GM12878 (cell line): ENCODE data around the gene P4HA2. TPM values are rescaled to one million over a fixed set of nuclear protein-coding genes. Genes with fewer than 3 reads are reported as not detected.

Experiments
- ATAC-seq: fragments of 200-7000 bp; cut with Tn5 transposase; 3 replicates; pipeline ENCODE4 v1.9.1; 2020; ENCODE audit warnings: mild to moderate bottlenecking, moderate library complexity
- BruUV-seq: library from RNA; stranded (reverse); fragments of 400-500 nt; replicated peaks from 2 replicates; lab custom pipeline; 2021; lab: Mats Ljungman, UMichigan
- CTCF ChIA-PET: fragments of 300-600 bp; sonication (Branson Sonifier 250); formaldehyde crosslinking; extraction: SDS; loops from one replicate; lab custom pipeline; 2021; ENCODE audit warnings: inconsistent platforms; lab: Yijun Ruan, JAX
- POLR2A ChIA-PET: fragments of 350-600 bp; formaldehyde crosslinking; extraction: SDS; loops from one replicate; lab custom pipeline; 2021; ENCODE audit warnings: inconsistent platforms; lab: Charles Lee
- RAD21 ChIA-PET: fragments of 300-600 bp; sonication (Branson Sonifier 250); formaldehyde crosslinking; loops from one replicate; lab custom pipeline; 2023; ENCODE audit warnings: antibody characterized with exemption; ENCODE audit not compliant: unreplicated experiment; lab: Charles Lee
- SMC1A ChIA-PET: fragments of 300-600 bp; sonication (Branson Sonifier 250); formaldehyde crosslinking; loops from one replicate; lab custom pipeline; 2023; ENCODE audit not compliant: unreplicated experiment, uncharacterized antibody; lab: Charles Lee
- DNase-seq: peaks from one replicate; pipeline ENCODE4 v3.0.0-alpha.2; 2011; ENCODE audit warnings: low read depth, low spot score
- FAIRE-seq: peaks from 3 replicates; lab custom pipeline; 2011; peaks lifted over from hg19 to GRCh38; lab: Jason Lieb, UNC
- H2AFZ ChIP-seq: 2 replicates; pipeline ENCODE4 v1.6.0; 2011; ENCODE audit warnings: low read depth, low read length, control low read depth; ENCODE audit not compliant: control insufficient read depth
- H3K27ac ChIP-seq: 2 replicates; pipeline ENCODE4 v1.5.1; 2011; ENCODE audit warnings: control low read depth; ENCODE audit not compliant: control insufficient read depth, insufficient read depth
- H3K27me3 ChIP-seq, 2 experiments: replicated peaks in 1 of 2; 2 replicates each; pipeline versions ENCODE4 v1.6.0 to v1.6.1; 2011; ENCODE audit warnings: low read length in 1 of 2; ENCODE audit not compliant: control insufficient read depth in 2 of 2, insufficient read depth in 2 of 2
- H3K36me3 ChIP-seq, 2 experiments: 2 replicates each; pipeline ENCODE4 v1.5.1; 2011; ENCODE audit warnings: low read length in 1 of 2; ENCODE audit not compliant: control insufficient read depth in 2 of 2, insufficient read depth in 2 of 2
- H3K4me1 ChIP-seq: 2 replicates; pipeline ENCODE4 v1.6.1; 2011; ENCODE audit warnings: mild to moderate bottlenecking, low read length, moderate library complexity, mixed read lengths; ENCODE audit not compliant: control insufficient read depth, insufficient read depth
- H3K4me2 ChIP-seq: 2 replicates; pipeline ENCODE4 v1.6.0; 2011; ENCODE audit warnings: control low read depth; ENCODE audit not compliant: control insufficient read depth, insufficient read depth
- H3K4me3 ChIP-seq: fragments of 200-600 bp; sonication (generic); 2 replicates; pipeline ENCODE4 v1.5.1; 2016
- H3K79me2 ChIP-seq: 2 replicates; pipeline ENCODE4 v1.6.0; 2011; ENCODE audit warnings: low read length; ENCODE audit not compliant: control insufficient read depth, insufficient read depth
- H3K9ac ChIP-seq: 2 replicates; pipeline ENCODE4 v1.8.0; 2011; ENCODE audit warnings: low read length, control low read depth, mixed read lengths; ENCODE audit not compliant: control insufficient read depth, insufficient read depth
- H3K9me3 ChIP-seq: replicated peaks from 3 replicates; pipeline ENCODE4 v1.5.1; 2011; ENCODE audit warnings: mild to moderate bottlenecking, low read length; ENCODE audit not compliant: control insufficient read depth, insufficient read depth
- H4K20me1 ChIP-seq: 2 replicates; pipeline ENCODE4 v1.6.0; 2011; ENCODE audit not compliant: control insufficient read depth, insufficient read depth
- EED ChIP-seq: sonication (generic); IDR thresholded peaks from 2 replicates; pipeline ENCODE4 v1.6.1; 2016; ENCODE audit warnings: antibody characterized with exemption, low read depth
- FOXM1 ChIP-seq: IDR thresholded peaks from 2 replicates; pipeline ENCODE4 v1.6.1; 2012; ENCODE audit warnings: low read depth, mild to moderate bottlenecking, inconsistent platforms, low read length, moderate library complexity
- NRF1 ChIP-seq: conservative IDR thresholded peaks from 2 replicates; pipeline ENCODE4 v1.6.1; 2011; ENCODE audit warnings: mild to moderate bottlenecking, low read depth, low read length, improper control_type of control experiment
- POLR2A ChIP-seq: IDR thresholded peaks from 2 replicates; pipeline ENCODE4 v1.6.1; 2011; ENCODE audit warnings: low read depth, mild to moderate bottlenecking, low read length
- WGBS: methylation state at CpG from one replicate; pipeline ENCODE4 v1.1.6; 2016; ENCODE audit warnings: low lambda C conversion rate; ENCODE audit not compliant: insufficient replicate concordance, insufficient coverage; ENCODE audit errors: missing lambda C conversion rate; 5-methylcytosine and 5-hydroxymethylcytosine counted together
- in situ Hi-C: fragments of 300-500 bp; cut with MboI; formaldehyde crosslinking; loops from 9 replicates; pipeline ENCODE4 v1.14.3; 2018; ENCODE audit warnings: mixed read lengths
- intact Hi-C: fragments of 100-400 bp; cut with micrococcal nuclease; formaldehyde crosslinking; loops from one replicate; pipeline ENCODE4 v1.14.2; 2022; ENCODE audit not compliant: unreplicated experiment
- polyA plus RNA-seq, 11 experiments: library from polyadenylated mRNA; depleted of rRNA in 4 of 11; unstranded in 6 of 11; stranded (reverse) in 5 of 11; fragments of >200 nt; fragmentation: Nextera tagmentation in 4 of 11; fragmentation: Illumina TruSeq in 1 of 11; extraction: Ambion mirVana in 4 of 11; extraction: Trizol in 1 of 11; gene quantifications; 1 replicate in 1 of 11; 2 replicates in 10 of 11; pipeline versions ENCODE4 v1.2.1 to v1.2.3, GENCODE V29; 2011 to 2016; ENCODE audit warnings: inconsistent platforms in 2 of 11, missing spikeins in 2 of 11, low read depth in 1 of 11
- total RNA-seq, 4 experiments: library from RNA; depleted of rRNA in 3 of 4; stranded (reverse); fragments of >200 nt in 3 of 4; fragmentation: Illumina TruSeq in 1 of 4; extraction: Trizol in 1 of 4; gene quantifications; 2 replicates each; pipeline versions ENCODE4 v1.2.1 to v1.2.3, GENCODE V29; 2013 to 2021
- TF ChIP-seq, protein P1 (sequence below): fragments of 450-650 bp; IDR thresholded peaks from 2 replicates; pipeline ENCODE4 v1.6.1; 2018; ENCODE audit warnings: borderline replicate concordance, mild to moderate bottlenecking; ENCODE audit not compliant: partially characterized antibody

The P4HA2 gene
- total and polyA plus RNA-seq, 10 of the 15 experiments (the other 5 are each of a cell fraction or from before 2014, with no cell fraction given), result 4.7 to 10.9 (median 7.5) TPM

DNA sequence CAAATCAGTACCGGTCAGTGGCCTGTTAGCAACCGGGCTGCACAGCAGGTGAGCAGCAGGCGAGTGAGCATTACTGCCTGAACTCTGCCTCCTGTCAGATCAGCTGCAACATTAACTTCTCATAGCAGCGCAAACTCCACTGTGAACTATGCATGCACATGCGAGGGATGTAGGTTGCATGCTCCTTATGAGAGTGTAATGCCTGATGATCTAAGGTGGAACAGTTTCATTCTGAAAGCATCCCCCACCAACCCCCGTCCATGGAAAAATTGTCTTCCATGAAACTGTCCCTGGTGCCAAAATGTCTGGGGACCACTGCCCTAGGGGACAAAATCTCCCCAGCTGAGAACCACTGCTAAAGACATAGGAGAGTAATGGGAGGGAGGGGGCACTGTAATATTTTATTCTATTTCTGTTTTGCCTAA lies 51.1 kb downstream of the P4HA2 start:
- DNase-seq, result no peak
- in situ Hi-C loops, result no loop called here
- peak; percentile 62 for FAIRE-seq

More for the DNA sequence above, 51.1 kb downstream of the P4HA2 start:
- TF ChIP-seq POLR2A (no peak), FOXM1 (0 out of 2 replicates have a peak, but pooled peaks have one; percentile 25), NRF1 (no peak), EED (peak; percentile 72)
- TF ChIP-seq, protein P1, sequence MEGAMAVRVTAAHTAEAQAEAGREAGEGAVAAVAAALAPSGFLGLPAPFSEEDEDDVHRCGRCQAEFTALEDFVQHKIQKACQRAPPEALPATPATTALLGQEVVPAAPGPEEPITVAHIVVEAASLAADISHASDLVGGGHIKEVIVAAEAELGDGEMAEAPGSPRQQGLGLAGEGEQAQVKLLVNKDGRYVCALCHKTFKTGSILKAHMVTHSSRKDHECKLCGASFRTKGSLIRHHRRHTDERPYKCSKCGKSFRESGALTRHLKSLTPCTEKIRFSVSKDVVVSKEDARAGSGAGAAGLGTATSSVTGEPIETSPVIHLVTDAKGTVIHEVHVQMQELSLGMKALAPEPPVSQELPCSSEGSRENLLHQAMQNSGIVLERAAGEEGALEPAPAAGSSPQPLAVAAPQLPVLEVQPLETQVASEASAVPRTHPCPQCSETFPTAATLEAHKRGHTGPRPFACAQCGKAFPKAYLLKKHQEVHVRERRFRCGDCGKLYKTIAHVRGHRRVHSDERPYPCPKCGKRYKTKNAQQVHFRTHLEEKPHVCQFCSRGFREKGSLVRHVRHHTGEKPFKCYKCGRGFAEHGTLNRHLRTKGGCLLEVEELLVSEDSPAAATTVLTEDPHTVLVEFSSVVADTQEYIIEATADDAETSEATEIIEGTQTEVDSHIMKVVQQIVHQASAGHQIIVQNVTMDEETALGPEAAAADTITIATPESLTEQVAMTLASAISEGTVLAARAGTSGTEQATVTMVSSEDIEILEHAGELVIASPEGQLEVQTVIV, result no peak
- 14% methylated on average over 6 of the region's 6 CpGs for WGBS
- Histone ChIP-seq H3K4me1 (peaks cover 11% of the 10 kb centered on the region), H3K79me2 (no peaks in the 10 kb centered on the region), H4K20me1 (no peaks in the 10 kb centered on the region), H3K27ac (no peak overlapping the region), H3K9me3 (no peaks in the 10 kb centered on the region), H3K9ac (no peak overlapping the region), H3K27me3 (no peaks in the 10 kb centered on the region), H3K4me2 (peak overlapping the region; percentile 77), H3K36me3 (no peaks in the 10 kb centered on the region), H3K4me3 (no peak overlapping the region), H2AFZ (peak overlapping the region; percentile 56)
- CTCF ChIA-PET, result interaction anchor here (0.6 to 6.4 kb wide), 7 partner anchors 14 to 175 kb away, joined by 3 to 41 read pairs (median 3); no protein-coding TSS in a partner anchor
- ATAC-seq, result peak; percentile 59
- RAD21 ChIA-PET, result interaction anchor here (1.0 to 1.3 kb wide), 4 partner anchors 62 to 113 kb away, joined by 3 to 5 read pairs (median 4); no protein-coding TSS in a partner anchor
- intact Hi-C loops, result no loop called here
- no TSS peak for BruUV-seq
- SMC1A ChIA-PET, result interaction anchor here (0.7 to 1.7 kb wide), 8 partner anchors 14 to 740 kb away, joined by 3 to 6 read pairs (median 4); no protein-coding TSS in a partner anchor
- POLR2A ChIA-PET, result no interaction called here
